ENCODE data around the gene HOXA9.

Gene HOXA9

GRCh38 chr7:27187475-27188385 is 22.4 kb upstream of the HOXA9 start:
- no peak for DNase-seq

- DNase-seq: no peak
These were observed 21.5 kb upstream of the HOXA9 start for GRCh38 chr7:27186668-27187474.

GRCh38 chr7:27185854-27186667 is 20.7 kb upstream of the HOXA9 start:
- no peak for DNase-seq

GRCh38 chr7:27185013-27185853 is 19.9 kb upstream of the HOXA9 start, which contains the start of gene HOXA11:
Gene HOXA11, minus strand, starts transcription at chr7:27185232. Its CDS starts 88 bp downstream, at chr7:27185144.
- DNase-seq: no peak

- DNase-seq: peak; percentile 33
These were observed 19.1 kb upstream of the HOXA9 start for GRCh38 chr7:27184337-27185012.

GRCh38 chr7:27183682-27184336 is 18.5 kb upstream of the HOXA9 start:
- DNase-seq: no peak

GRCh38 chr7:27182861-27183681 is 17.7 kb upstream of the HOXA9 start:
- DNase-seq: no peak

GRCh38 chr7:27182285-27182841 is 17.0 kb upstream of the HOXA9 start:
- no peak for DNase-seq

- DNase-seq: no peak
These were observed 16.5 kb upstream of the HOXA9 start for GRCh38 chr7:27181795-27182275.

- no peak for DNase-seq
These were observed 15.4 kb upstream of the HOXA9 start for GRCh38 chr7:27180431-27181420.

- peak; percentile 60 for DNase-seq
These were observed 14.4 kb upstream of the HOXA9 start for GRCh38 chr7:27179503-27180430.

GRCh38 chr7:27179030-27179429 is 13.7 kb upstream of the HOXA9 start:
- no peak for DNase-seq

GRCh38 chr7:27178366-27178765 is 13.0 kb upstream of the HOXA9 start:
- DNase-seq: no peak

GRCh38 chr7:27177795-27178320 is 12.5 kb upstream of the HOXA9 start:
- no peak for DNase-seq

GRCh38 chr7:27176962-27177794 is 11.8 kb upstream of the HOXA9 start:
- DNase-seq: no peak

GRCh38 chr7:27176524-27176845 is 11.1 kb upstream of the HOXA9 start:
- no peak for DNase-seq

Measured in CD4-positive, alpha-beta T cell treated with Interleukin-10 for 1 hour (primary cell).